GM12801 (cell line): ENCODE results near the gene SULF2.

ENCODE experiments used
- CTCF ChIP-seq: IDR thresholded peaks from one replicate; pipeline ENCODE4 v1.5.1; 2011; ENCODE audit warnings: control low read depth; ENCODE audit not compliant: insufficient read length; ENCODE audit errors: extremely low read depth

SULF2 gene

GRCh38 chr20:47785311-47785853 is at the start of gene SULF2:
TSS of gene SULF2 (minus strand) at chr20:47785481. CDS start at chr20:47757363, 28,118 bp downstream.
- TF ChIP-seq CTCF, result no peak

- no peak for TF ChIP-seq CTCF
Measured at GRCh38 chr20:47825011-47825762, 39.9 kb upstream of the SULF2 start.

- no peak for TF ChIP-seq CTCF
Measured at GRCh38 chr20:47821481-47822100, 36.3 kb upstream of the SULF2 start.

GRCh38 chr20:47818996-47819609 is 33.8 kb upstream of the SULF2 start:
- no peak for TF ChIP-seq CTCF

- TF ChIP-seq CTCF, result no peak
Measured at GRCh38 chr20:47818466-47818865, 33.2 kb upstream of the SULF2 start.

- TF ChIP-seq CTCF, result no peak
Measured at GRCh38 chr20:47818016-47818415, 32.7 kb upstream of the SULF2 start.

GRCh38 chr20:47817573-47817972 is 32.3 kb upstream of the SULF2 start:
- TF ChIP-seq CTCF, result no peak
